IMR-90 (cell line): ENCODE results near the gene MARVELD3.

Experiments
- BHLHE40 ChIP-seq: fragments of 150-350 bp; IDR thresholded peaks from 2 replicates; pipeline ENCODE4 v1.6.1; 2016; ENCODE audit warnings: mild to moderate bottlenecking, low read depth, low read length
- CEBPB ChIP-seq: IDR thresholded peaks from 2 replicates; pipeline ENCODE4 v1.6.1; 2012; ENCODE audit warnings: low read depth, low read length, improper control_type of control experiment
- CHD1 ChIP-seq: IDR thresholded peaks from 2 replicates; pipeline ENCODE4 v1.6.1; 2012; ENCODE audit warnings: low read depth, low read length, improper control_type of control experiment
- NFE2L2 ChIP-seq: fragments of 150-350 bp; IDR thresholded peaks from 2 replicates; pipeline ENCODE4 v1.6.1; 2016; ENCODE audit warnings: low read depth, mild to moderate bottlenecking, low read length
- POLR2A ChIP-seq: IDR thresholded peaks from 2 replicates; pipeline ENCODE4 v1.6.1; 2012; ENCODE audit warnings: mild to moderate bottlenecking, low read depth, low read length
- RAD21 ChIP-seq: IDR thresholded peaks from 2 replicates; pipeline ENCODE4 v1.6.1; 2012; ENCODE audit warnings: low read length, improper control_type of control experiment
- RCOR1 ChIP-seq: IDR thresholded peaks from 2 replicates; pipeline ENCODE4 v1.6.1; 2012; ENCODE audit warnings: mild to moderate bottlenecking, low read length, improper control_type of control experiment; ENCODE audit not compliant: insufficient replicate concordance
- RFX5 ChIP-seq: IDR thresholded peaks from 2 replicates; pipeline ENCODE4 v1.8.0; 2012; ENCODE audit warnings: low read depth, mild to moderate bottlenecking, low read length, moderate library complexity
- SMC3 ChIP-seq: fragments of 150-350 bp; IDR thresholded peaks from 2 replicates; pipeline ENCODE4 v1.6.1; 2016; ENCODE audit warnings: low read depth, mild to moderate bottlenecking, antibody characterized with exemption, low read length, moderate library complexity
- TF ChIP-seq, protein P1 (sequence below): conservative IDR thresholded peaks from 2 replicates; pipeline ENCODE4 v1.5.1; 2012; ENCODE audit warnings: mild to moderate bottlenecking, low read depth, low read length, improper control_type of control experiment
- TF ChIP-seq, protein P2 (sequence below): fragments of 150-350 bp; IDR thresholded peaks from 2 replicates; pipeline ENCODE4 v1.6.1; 2017; ENCODE audit warnings: mild to moderate bottlenecking, antibody characterized with exemption, low read length, low read depth

DNA sequence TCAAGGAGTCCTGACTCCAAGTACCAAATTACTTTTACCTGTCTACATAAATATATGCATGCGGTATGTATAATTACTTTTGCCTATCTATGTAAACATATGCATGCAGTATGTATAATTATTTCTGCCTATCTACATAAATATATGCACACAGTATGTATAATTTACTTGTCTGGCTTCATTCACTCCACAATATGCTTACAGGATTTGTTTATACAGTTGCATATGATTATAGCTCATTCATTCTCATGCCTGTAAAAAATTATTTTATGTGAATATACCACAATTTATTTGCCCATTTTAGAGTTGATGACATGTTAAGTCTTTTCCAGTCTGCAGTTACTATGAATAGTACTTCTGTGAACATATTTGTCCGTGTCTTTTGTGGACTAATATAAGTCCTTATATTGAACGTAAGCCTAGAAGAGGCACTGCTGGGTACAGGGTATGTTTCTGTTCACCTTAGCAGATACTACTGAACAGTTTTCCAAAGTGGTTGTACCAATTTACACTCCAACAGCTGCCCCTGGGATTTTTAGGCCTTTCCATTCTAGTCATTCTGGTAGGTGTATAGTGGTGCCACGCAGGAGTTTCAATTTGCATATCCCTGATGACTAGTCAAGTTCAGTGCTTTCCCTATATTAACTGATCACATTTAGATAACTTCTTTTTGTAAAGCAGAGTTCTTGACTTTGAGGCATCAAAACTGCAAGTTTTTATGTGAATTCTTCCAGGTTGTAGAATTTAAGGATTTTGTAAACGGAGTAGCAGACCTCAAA lies 47.0 kb downstream of the MARVELD3 start:
- TF ChIP-seq, protein P1, sequence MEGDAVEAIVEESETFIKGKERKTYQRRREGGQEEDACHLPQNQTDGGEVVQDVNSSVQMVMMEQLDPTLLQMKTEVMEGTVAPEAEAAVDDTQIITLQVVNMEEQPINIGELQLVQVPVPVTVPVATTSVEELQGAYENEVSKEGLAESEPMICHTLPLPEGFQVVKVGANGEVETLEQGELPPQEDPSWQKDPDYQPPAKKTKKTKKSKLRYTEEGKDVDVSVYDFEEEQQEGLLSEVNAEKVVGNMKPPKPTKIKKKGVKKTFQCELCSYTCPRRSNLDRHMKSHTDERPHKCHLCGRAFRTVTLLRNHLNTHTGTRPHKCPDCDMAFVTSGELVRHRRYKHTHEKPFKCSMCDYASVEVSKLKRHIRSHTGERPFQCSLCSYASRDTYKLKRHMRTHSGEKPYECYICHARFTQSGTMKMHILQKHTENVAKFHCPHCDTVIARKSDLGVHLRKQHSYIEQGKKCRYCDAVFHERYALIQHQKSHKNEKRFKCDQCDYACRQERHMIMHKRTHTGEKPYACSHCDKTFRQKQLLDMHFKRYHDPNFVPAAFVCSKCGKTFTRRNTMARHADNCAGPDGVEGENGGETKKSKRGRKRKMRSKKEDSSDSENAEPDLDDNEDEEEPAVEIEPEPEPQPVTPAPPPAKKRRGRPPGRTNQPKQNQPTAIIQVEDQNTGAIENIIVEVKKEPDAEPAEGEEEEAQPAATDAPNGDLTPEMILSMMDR, result no peak
- TF ChIP-seq CEBPB, result no peak
- no peak for TF ChIP-seq NFE2L2
- no peak for TF ChIP-seq POLR2A
- no peak for TF ChIP-seq RAD21
- TF ChIP-seq, protein P2, sequence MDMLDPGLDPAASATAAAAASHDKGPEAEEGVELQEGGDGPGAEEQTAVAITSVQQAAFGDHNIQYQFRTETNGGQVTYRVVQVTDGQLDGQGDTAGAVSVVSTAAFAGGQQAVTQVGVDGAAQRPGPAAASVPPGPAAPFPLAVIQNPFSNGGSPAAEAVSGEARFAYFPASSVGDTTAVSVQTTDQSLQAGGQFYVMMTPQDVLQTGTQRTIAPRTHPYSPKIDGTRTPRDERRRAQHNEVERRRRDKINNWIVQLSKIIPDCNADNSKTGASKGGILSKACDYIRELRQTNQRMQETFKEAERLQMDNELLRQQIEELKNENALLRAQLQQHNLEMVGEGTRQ, result no peak
- no peak for TF ChIP-seq SMC3
- TF ChIP-seq RCOR1, result no peak
- TF ChIP-seq RFX5, result no peak
- no peak for TF ChIP-seq CHD1
- no peak for TF ChIP-seq BHLHE40
